Activated effector memory CD4-positive, alpha-beta T cell treated with anti-CD3 and anti-CD28 coated beads, Interleukin-2, amount 50 U/mL, for 16 hours (primary cell): ENCODE results near the gene USP24.
"Not testable (repeated sequence)": the region's sequence is repeated elsewhere in the genome, so short reads cannot be mapped to it uniquely, and the experiment has no call there.

Experiments
- DNase-seq: peaks from one replicate; pipeline ENCODE4 v3.0.0-alpha.2; 2020

USP24 gene

GRCh38 chr1:55215194-55216021 lies at the start of gene USP24:
Gene USP24, minus strand, starts transcription at chr1:55215364. Its CDS starts 251 bp downstream, at chr1:55215113.
- peak; percentile 94 for DNase-seq

- DNase-seq: no peak
These were observed 47.7 kb upstream of the USP24 start for GRCh38 chr1:55262822-55263221.

- no peak for DNase-seq
These were observed 44.9 kb upstream of the USP24 start for GRCh38 chr1:55259911-55260609.

- DNase-seq: peak; percentile 66
These were observed 42.8 kb upstream of the USP24 start for GRCh38 chr1:55257958-55258357.

GRCh38 chr1:55255901-55256300 lies 40.7 kb upstream of the USP24 start:
- no peak for DNase-seq

GRCh38 chr1:55252942-55253589 lies 37.9 kb upstream of the USP24 start:
- no peak for DNase-seq

- DNase-seq: no peak
These were observed 35.4 kb upstream of the USP24 start for GRCh38 chr1:55250399-55251075.

GRCh38 chr1:55249646-55250398 lies 34.7 kb upstream of the USP24 start:
- no peak for DNase-seq

GRCh38 chr1:55246896-55247295 lies 31.7 kb upstream of the USP24 start:
- no peak for DNase-seq

- no peak for DNase-seq
These were observed 31.2 kb upstream of the USP24 start for GRCh38 chr1:55246331-55246730.

- no peak for DNase-seq
These were observed 30.6 kb upstream of the USP24 start for GRCh38 chr1:55245781-55246180.

- no peak for DNase-seq
These were observed 29.4 kb upstream of the USP24 start for GRCh38 chr1:55244476-55245099.

GRCh38 chr1:55243655-55244054 lies 28.5 kb upstream of the USP24 start:
- DNase-seq: no peak

GRCh38 chr1:55239548-55239947 lies 24.4 kb upstream of the USP24 start:
- no peak for DNase-seq

GRCh38 chr1:55235722-55236121 lies 20.6 kb upstream of the USP24 start:
- DNase-seq: no peak

GRCh38 chr1:55234016-55234415 lies 18.9 kb upstream of the USP24 start:
- DNase-seq: no peak

- no peak for DNase-seq
These were observed 18.1 kb upstream of the USP24 start for GRCh38 chr1:55233145-55233777.

- no peak for DNase-seq
These were observed 17.4 kb upstream of the USP24 start for GRCh38 chr1:55232448-55233144.

GRCh38 chr1:55231745-55232144 lies 16.6 kb upstream of the USP24 start:
- no peak for DNase-seq

GRCh38 chr1:55230659-55231058 lies 15.5 kb upstream of the USP24 start:
- no peak for DNase-seq

GRCh38 chr1:55229726-55230125 lies 14.6 kb upstream of the USP24 start:
- not testable (repeated sequence) for DNase-seq
